Smooth muscle cell (in vitro differentiated cells): ENCODE results near the gene TBXAS1. TPM values are rescaled to one million over a fixed set of nuclear protein-coding genes. Genes with fewer than 3 reads are reported as not detected.

Experiments
- DNase-seq: peaks from one replicate; lab custom pipeline; 2025; ENCODE audit not compliant: unreplicated experiment; lab: John Stamatoyannopoulos, UW
- H2AFZ ChIP-seq: fragments of 200-600 bp; sonication (generic); 2 replicates; pipeline ENCODE4 v1.6.0; 2016; ENCODE audit warnings: antibody characterized with exemption, low read depth, mild to moderate bottlenecking
- H3F3A ChIP-seq: fragments of 200-600 bp; sonication (generic); 2 replicates; pipeline ENCODE4 v1.6.0; 2017; ENCODE audit warnings: antibody characterized with exemption, low read depth
- H3K27ac ChIP-seq: fragments of 200-600 bp; sonication (generic); 2 replicates; pipeline ENCODE4 v1.5.1; 2016; ENCODE audit warnings: low read depth, mild to moderate bottlenecking
- H3K27me3 ChIP-seq: fragments of 200-600 bp; sonication (generic); 2 replicates; pipeline ENCODE4 v1.6.1; 2016; ENCODE audit warnings: low read depth, mild to moderate bottlenecking
- H3K36me3 ChIP-seq: fragments of 200-600 bp; sonication (generic); 2 replicates; pipeline ENCODE4 v1.5.1; 2016; ENCODE audit warnings: low read depth
- H3K4me1 ChIP-seq: fragments of 200-600 bp; sonication (generic); 2 replicates; pipeline ENCODE4 v1.5.1; 2016; ENCODE audit warnings: low read depth
- H3K4me2 ChIP-seq: fragments of 200-600 bp; sonication (generic); 2 replicates; pipeline ENCODE4 v1.6.0; 2016; ENCODE audit warnings: mild to moderate bottlenecking
- H3K4me3 ChIP-seq: fragments of 200-600 bp; sonication (generic); 2 replicates; pipeline ENCODE4 v1.5.1; 2016; ENCODE audit warnings: mild to moderate bottlenecking
- H3K79me2 ChIP-seq: fragments of 200-600 bp; sonication (generic); 2 replicates; pipeline ENCODE4 v1.6.0; 2016; ENCODE audit warnings: low read depth, mild to moderate bottlenecking
- H3K9ac ChIP-seq: fragments of 200-600 bp; sonication (generic); 2 replicates; pipeline ENCODE4 v1.6.0; 2016; ENCODE audit warnings: low read depth
- H3K9me3 ChIP-seq: fragments of 200-600 bp; sonication (generic); replicated peaks from 2 replicates; pipeline ENCODE4 v1.5.1; 2016; ENCODE audit warnings: low read depth
- H4K20me1 ChIP-seq: fragments of 200-600 bp; sonication (generic); 2 replicates; pipeline ENCODE4 v1.6.0; 2016; ENCODE audit warnings: low read depth
- WGBS: methylation state at CpG from one replicate; pipeline ENCODE4 v1.1.7; 2016; ENCODE audit warnings: low lambda C conversion rate; 5-methylcytosine and 5-hydroxymethylcytosine counted together
- polyA plus RNA-seq: library from polyadenylated mRNA; unstranded; fragments of >200 nt; fragmentation: Nextera tagmentation; extraction: Ambion mirVana; gene quantifications from 2 replicates; pipeline ENCODE4 v1.2.1, GENCODE V29; 2016
- total RNA-seq: library from RNA; depleted of rRNA; stranded (reverse); fragments of >200 nt; gene quantifications from 2 replicates; pipeline ENCODE4 v1.2.3, GENCODE V29; 2014
- TF ChIP-seq, protein P1 (sequence below): fragments of 200-600 bp; sonication (generic); IDR thresholded peaks from 2 replicates; pipeline ENCODE4 v1.5.1; 2017; ENCODE audit warnings: borderline replicate concordance, mild to moderate bottlenecking, antibody characterized with exemption; ENCODE audit not compliant: insufficient read depth, poor library complexity, severe bottlenecking

Gene TBXAS1
- total and polyA plus RNA-seq, 2 experiments from 2014 or later = 0.51 TPM; not detected in 1

DNA sequence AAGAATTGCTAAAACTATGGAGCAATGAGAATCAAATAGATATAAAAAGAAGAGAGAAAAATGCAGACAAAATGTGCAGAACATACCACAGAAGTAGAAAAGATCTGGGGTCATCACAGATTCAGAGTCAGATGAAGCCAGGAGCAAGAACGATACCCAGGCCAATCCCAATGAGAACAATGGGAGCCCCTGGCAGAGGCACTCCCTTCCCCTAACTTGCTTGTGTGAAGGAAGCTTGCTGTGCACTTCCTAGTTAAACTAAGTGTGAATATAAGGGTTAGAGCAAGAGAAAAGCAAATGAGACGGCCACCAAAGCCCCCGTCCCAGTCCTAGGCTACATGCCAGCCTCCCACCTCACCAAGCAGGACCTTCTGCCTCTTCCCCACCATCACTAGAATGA is 221.0 kb downstream of the TBXAS1 start:
- H3K27ac ChIP-seq = no peak overlapping the region
- H2AFZ ChIP-seq = no peak overlapping the region
- WGBS = 93% methylated on average over 3 of the region's 3 CpGs
- no peaks in the 10 kb centered on the region for H4K20me1 ChIP-seq
- H3K4me1 ChIP-seq = no peaks in the 10 kb centered on the region
- peaks cover 7% of the 10 kb centered on the region for H3K27me3 ChIP-seq
- H3K4me3 ChIP-seq = no peak overlapping the region
- TF ChIP-seq, protein P1, sequence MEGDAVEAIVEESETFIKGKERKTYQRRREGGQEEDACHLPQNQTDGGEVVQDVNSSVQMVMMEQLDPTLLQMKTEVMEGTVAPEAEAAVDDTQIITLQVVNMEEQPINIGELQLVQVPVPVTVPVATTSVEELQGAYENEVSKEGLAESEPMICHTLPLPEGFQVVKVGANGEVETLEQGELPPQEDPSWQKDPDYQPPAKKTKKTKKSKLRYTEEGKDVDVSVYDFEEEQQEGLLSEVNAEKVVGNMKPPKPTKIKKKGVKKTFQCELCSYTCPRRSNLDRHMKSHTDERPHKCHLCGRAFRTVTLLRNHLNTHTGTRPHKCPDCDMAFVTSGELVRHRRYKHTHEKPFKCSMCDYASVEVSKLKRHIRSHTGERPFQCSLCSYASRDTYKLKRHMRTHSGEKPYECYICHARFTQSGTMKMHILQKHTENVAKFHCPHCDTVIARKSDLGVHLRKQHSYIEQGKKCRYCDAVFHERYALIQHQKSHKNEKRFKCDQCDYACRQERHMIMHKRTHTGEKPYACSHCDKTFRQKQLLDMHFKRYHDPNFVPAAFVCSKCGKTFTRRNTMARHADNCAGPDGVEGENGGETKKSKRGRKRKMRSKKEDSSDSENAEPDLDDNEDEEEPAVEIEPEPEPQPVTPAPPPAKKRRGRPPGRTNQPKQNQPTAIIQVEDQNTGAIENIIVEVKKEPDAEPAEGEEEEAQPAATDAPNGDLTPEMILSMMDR = no peak
- no peak overlapping the region for H3K4me2 ChIP-seq
- H3K79me2 ChIP-seq = no peaks in the 10 kb centered on the region
- H3K36me3 ChIP-seq = no peaks in the 10 kb centered on the region
- DNase-seq = no peak
- no peak overlapping the region for H3K9ac ChIP-seq
- H3F3A ChIP-seq = no peaks in the 10 kb centered on the region
- no peaks in the 10 kb centered on the region for H3K9me3 ChIP-seq

GRCh38 chr7:140051820-140052219 is 222.8 kb downstream of the TBXAS1 start:
- no peaks in the 10 kb centered on the region for H4K20me1 ChIP-seq
- no peaks in the 10 kb centered on the region for H3K4me1 ChIP-seq
- H3K9ac ChIP-seq = no peak overlapping the region
- TF ChIP-seq, protein P1 = no peak
- no peak overlapping the region for H2AFZ ChIP-seq
- no peaks in the 10 kb centered on the region for H3K36me3 ChIP-seq
- H3K79me2 ChIP-seq = no peaks in the 10 kb centered on the region
- H3K9me3 ChIP-seq = no peaks in the 10 kb centered on the region
- no peak overlapping the region for H3K4me2 ChIP-seq
- peaks cover 13% of the 10 kb centered on the region for H3K27me3 ChIP-seq
- H3K27ac ChIP-seq = no peak overlapping the region
- H3K4me3 ChIP-seq = no peak overlapping the region
- H3F3A ChIP-seq = no peaks in the 10 kb centered on the region
- no peak for DNase-seq

DNA sequence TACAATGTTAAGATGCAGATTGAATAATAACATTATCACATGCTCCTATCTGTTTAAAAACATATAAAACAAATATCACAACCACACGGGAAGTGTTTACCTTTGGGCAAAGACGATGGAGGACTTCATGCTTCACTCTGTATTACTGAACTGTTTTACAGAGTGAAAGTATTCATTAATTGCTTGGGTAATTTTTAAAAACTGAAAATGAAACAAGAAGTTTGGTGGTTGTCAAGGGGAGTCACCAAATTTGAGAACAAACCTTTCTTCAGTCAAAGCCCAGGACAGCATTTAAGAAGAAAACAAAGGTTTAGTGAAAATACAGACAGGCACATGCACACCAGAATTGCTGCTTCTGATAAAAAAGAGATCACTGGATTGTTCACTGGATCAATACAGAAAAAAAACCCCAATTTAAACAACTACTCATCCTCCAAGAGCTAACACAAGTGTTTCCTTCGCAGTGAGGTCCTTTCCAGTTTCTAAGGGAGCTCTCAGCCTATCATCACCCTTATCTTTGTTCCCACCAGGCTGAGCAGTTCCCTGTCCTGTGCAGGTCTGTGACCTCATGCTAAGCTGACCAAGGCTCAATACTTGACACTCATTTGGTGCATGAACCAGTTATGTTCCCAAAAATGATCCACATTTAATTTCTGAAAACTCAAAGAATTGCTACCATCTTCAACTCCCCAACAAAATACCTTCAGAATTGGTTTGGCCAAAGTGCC is 224.9 kb downstream of the TBXAS1 start:
- Histone ChIP-seq H3K27me3 (peaks cover 13% of the 10 kb centered on the region), H3K9me3 (no peaks in the 10 kb centered on the region), H4K20me1 (no peaks in the 10 kb centered on the region), H3K27ac (no peak overlapping the region), H2AFZ (no peak overlapping the region), H3K4me3 (no peak overlapping the region), H3K79me2 (no peaks in the 10 kb centered on the region), H3K36me3 (no peaks in the 10 kb centered on the region), H3F3A (no peaks in the 10 kb centered on the region), H3K9ac (no peak overlapping the region), H3K4me2 (no peak overlapping the region), H3K4me1 (no peaks in the 10 kb centered on the region)
- WGBS = 87% methylated on average over 3 of the region's 3 CpGs
- DNase-seq = no peak
- TF ChIP-seq, protein P1 = no peak

DNA sequence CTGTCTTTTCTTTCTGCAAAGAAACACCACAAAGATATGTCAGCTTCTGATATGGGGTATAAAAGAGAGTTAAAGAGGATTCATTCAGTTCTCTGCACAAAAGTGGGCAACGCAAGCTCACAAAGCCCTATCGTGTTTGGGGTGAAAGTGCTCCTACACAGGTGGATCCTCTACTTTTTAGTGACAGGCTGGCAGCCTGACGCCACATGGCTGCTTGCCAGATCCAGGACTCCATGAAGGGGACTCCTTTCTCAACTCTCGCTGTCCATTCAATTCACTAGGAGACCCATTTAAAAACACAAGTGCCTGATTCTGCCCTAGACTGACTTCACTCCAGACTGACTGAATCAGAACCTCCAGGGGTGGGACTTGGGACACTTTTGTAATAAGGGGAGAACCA is 225.7 kb downstream of the TBXAS1 start:
- 94% methylated on average over 4 of the region's 4 CpGs for WGBS

More for the DNA sequence above, 225.7 kb downstream of the TBXAS1 start:
- Histone ChIP-seq H3F3A (no peaks in the 10 kb centered on the region), H3K9me3 (no peaks in the 10 kb centered on the region), H3K9ac (no peak overlapping the region), H3K4me3 (no peak overlapping the region), H2AFZ (no peak overlapping the region), H3K4me2 (no peak overlapping the region), H3K4me1 (no peaks in the 10 kb centered on the region), H3K27ac (no peak overlapping the region), H3K79me2 (no peaks in the 10 kb centered on the region), H3K27me3 (peaks cover 13% of the 10 kb centered on the region), H4K20me1 (no peaks in the 10 kb centered on the region), H3K36me3 (no peaks in the 10 kb centered on the region)
- no peak for DNase-seq
- TF ChIP-seq, protein P1 = no peak
